Progenitor cell of endocrine pancreas (in vitro differentiated cells): ENCODE data around the gene LINGO3. TPM values are rescaled to one million over a fixed set of nuclear protein-coding genes. Genes with fewer than 3 reads are reported as not detected.

Experiments
- DNase-seq: peaks from one replicate; pipeline ENCODE4 v3.0.0; 2021; ENCODE audit warnings: low spot score; ENCODE audit not compliant: unreplicated experiment
- H3K27ac Mint-ChIP-seq: 2 replicates; pipeline ENCODE4 v1.8.0; 2021; ENCODE audit warnings: mild to moderate bottlenecking, moderate library complexity, mixed read lengths
- H3K27me3 Mint-ChIP-seq: 2 replicates; pipeline ENCODE4 v1.8.0; 2021; ENCODE audit warnings: mixed read lengths
- H3K36me3 Mint-ChIP-seq: 2 replicates; pipeline ENCODE4 v1.8.0; 2022; ENCODE audit warnings: mixed read lengths; ENCODE audit not compliant: insufficient read depth
- H3K4me1 Mint-ChIP-seq: 2 replicates; pipeline ENCODE4 v1.8.0; 2021; ENCODE audit warnings: low read depth, mixed read lengths
- H3K4me3 Mint-ChIP-seq: 2 replicates; pipeline ENCODE4 v1.8.0; 2021; ENCODE audit warnings: low read depth, mild to moderate bottlenecking, moderate library complexity, mixed read lengths
- H3K9me3 Mint-ChIP-seq: 2 replicates; pipeline ENCODE4 v1.8.0; 2021; ENCODE audit warnings: low read depth, mixed read lengths
- total RNA-seq: library from RNA; stranded (reverse); gene quantifications from 2 replicates; pipeline ENCODE4 v1.2.1, GENCODE V29; 2021
- TF ChIP-seq, protein P1 (sequence below): fragments of 200-600 bp; sonication (generic); IDR thresholded peaks from one replicate; pipeline ENCODE4 v1.5.0; 2021; ENCODE audit warnings: antibody characterized with exemption, mild to moderate bottlenecking; ENCODE audit not compliant: unreplicated experiment

The LINGO3 gene
- total RNA-seq, 1 donor from 2014 or later, result 0.17 TPM

GRCh38 chr19:2330632-2331284 is 22.8 kb upstream of the LINGO3 start:
- no peak for DNase-seq
- H3K4me1 Mint-ChIP-seq, result peaks cover 30% of the 10 kb centered on the region
- no peaks in the 10 kb centered on the region for H3K27me3 Mint-ChIP-seq
- H3K27ac Mint-ChIP-seq, result peak overlapping the region; percentile 83
- H3K9me3 Mint-ChIP-seq, result no peaks in the 10 kb centered on the region
- peaks cover 2% of the 10 kb centered on the region for H3K36me3 Mint-ChIP-seq
- TF ChIP-seq, protein P1, sequence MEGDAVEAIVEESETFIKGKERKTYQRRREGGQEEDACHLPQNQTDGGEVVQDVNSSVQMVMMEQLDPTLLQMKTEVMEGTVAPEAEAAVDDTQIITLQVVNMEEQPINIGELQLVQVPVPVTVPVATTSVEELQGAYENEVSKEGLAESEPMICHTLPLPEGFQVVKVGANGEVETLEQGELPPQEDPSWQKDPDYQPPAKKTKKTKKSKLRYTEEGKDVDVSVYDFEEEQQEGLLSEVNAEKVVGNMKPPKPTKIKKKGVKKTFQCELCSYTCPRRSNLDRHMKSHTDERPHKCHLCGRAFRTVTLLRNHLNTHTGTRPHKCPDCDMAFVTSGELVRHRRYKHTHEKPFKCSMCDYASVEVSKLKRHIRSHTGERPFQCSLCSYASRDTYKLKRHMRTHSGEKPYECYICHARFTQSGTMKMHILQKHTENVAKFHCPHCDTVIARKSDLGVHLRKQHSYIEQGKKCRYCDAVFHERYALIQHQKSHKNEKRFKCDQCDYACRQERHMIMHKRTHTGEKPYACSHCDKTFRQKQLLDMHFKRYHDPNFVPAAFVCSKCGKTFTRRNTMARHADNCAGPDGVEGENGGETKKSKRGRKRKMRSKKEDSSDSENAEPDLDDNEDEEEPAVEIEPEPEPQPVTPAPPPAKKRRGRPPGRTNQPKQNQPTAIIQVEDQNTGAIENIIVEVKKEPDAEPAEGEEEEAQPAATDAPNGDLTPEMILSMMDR, result no peak
- peak overlapping the region; percentile 86 for H3K4me3 Mint-ChIP-seq

DNA sequence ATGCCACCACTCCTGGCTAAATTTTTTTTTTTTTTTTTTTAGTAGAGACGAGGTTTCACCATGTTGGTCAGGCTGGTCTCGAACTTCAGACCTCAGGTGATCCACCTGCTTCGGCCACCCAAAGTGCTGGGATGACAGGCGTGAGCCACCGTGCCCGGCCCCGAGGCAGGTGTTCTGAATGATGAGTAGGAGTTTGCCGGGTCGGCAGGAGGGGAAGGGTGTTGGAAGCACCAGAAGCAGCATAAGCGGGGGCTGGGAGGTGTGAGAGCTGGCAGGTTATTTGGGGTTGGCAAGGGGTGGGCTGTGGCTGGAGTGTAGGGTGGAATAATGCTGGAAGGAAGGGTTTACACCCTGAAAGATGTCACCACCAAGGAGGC is 22.3 kb upstream of the LINGO3 start:
- peak overlapping the region; percentile 86 for H3K4me3 Mint-ChIP-seq
- H3K36me3 Mint-ChIP-seq, result no peaks in the 10 kb centered on the region
- H3K9me3 Mint-ChIP-seq, result no peaks in the 10 kb centered on the region
- DNase-seq, result no peak
- peak overlapping the region; percentile 83 for H3K27ac Mint-ChIP-seq
- no peaks in the 10 kb centered on the region for H3K27me3 Mint-ChIP-seq
- TF ChIP-seq, protein P1, result no peak
- peaks cover 30% of the 10 kb centered on the region for H3K4me1 Mint-ChIP-seq

DNA sequence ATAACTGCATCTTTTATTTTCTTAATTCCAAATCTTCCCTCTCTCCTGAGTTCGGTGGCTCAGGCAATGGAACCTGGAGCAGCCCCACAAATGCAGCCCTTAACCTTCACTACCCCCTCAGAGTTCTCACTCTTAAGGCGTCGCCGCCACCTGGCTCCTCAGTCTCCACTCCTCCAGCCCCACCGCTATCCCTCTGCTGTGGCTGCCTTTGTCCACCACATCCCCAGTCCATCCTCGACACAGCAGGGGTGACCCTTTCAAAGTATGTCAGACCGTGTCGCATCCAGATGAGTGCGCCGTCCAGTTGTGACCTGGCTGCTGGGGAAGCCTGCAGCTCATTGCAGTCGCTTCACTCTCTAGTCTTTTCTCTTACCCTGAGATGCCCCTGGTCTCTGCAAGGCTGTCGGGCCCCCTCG is 21.6 kb upstream of the LINGO3 start:
- Mint-ChIP-seq H3K9me3 (no peaks in the 10 kb centered on the region), H3K36me3 (no peaks in the 10 kb centered on the region), H3K4me1 (peaks cover 30% of the 10 kb centered on the region), H3K4me3 (peak overlapping the region; percentile 86), H3K27ac (peak overlapping the region; percentile 95), H3K27me3 (no peaks in the 10 kb centered on the region)
- no peak for DNase-seq
- TF ChIP-seq, protein P1, result no peak

DNA sequence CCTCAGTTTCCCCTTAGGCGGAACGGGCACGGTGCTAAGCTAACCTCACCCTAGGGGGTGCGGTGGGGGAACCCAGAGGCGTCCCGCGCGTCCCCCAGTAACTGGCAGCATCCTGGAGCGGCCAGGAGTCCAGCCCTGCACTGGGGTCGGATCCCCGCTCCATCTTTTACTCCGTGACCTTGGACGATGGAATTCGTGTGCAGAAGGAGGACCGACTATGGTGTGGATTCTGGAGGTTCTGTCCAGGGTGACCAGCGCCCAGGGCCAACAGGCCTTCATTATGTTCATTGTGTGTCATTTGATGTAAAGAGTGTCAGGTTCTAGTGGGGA is 21.2 kb upstream of the LINGO3 start:
- H3K27ac Mint-ChIP-seq, result peak overlapping the region; percentile 95
- H3K4me3 Mint-ChIP-seq, result peak overlapping the region; percentile 86
- H3K36me3 Mint-ChIP-seq, result no peaks in the 10 kb centered on the region
- DNase-seq, result no peak
- peaks cover 30% of the 10 kb centered on the region for H3K4me1 Mint-ChIP-seq
- TF ChIP-seq, protein P1, result no peak
- no peaks in the 10 kb centered on the region for H3K9me3 Mint-ChIP-seq
- no peaks in the 10 kb centered on the region for H3K27me3 Mint-ChIP-seq

DNA sequence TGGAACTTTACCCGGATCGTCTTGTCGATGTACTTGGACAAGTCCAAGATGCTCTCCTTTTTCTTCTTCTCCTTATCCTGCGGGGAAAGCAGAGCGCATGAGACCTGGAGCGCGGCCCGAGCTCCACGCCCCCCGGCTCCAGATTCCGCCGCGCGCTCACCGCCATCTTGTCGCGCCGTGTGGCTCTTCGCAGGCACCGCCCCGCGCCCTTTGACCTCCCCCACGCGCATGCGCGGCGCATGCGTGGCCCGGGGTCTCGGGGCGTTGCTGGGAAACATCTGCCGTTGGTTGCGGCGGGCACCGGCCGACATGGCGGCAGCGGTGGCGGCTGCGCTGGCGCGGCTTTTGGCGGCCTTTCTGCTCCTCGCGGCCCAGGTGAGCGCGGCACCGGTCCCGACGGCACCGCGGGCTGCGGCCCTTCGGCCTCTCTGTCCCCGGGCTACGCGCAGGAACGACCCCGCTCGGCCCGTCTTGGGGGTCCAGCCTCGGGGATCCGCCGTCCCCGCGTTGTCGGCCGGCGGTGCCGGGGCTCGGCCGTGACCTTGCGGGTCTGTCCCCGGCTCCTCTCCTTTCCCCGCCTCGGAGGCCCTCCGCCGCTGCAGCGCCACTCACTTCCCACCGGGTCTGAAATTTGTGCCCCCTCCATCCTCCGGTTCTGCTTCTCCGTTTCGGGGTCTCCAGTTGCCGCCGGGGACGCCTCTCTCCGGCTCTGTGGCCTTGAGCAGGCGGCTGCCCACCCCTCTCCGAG is 20.6 kb upstream of the LINGO3 start, which contains the start of the genes LSM7 and SPPL2B:
LSM7 (minus strand) TSS at position 186 of the 748 bp plus-strand sequence; CDS start at position 166, 20 bp downstream.
SPPL2B (plus strand) TSS at position 284 of the 748 bp plus-strand sequence; CDS start at position 310, 26 bp downstream.
- no peaks in the 10 kb centered on the region for H3K9me3 Mint-ChIP-seq

More for the DNA sequence above, 20.6 kb upstream of the LINGO3 start, which contains the start of the genes LSM7 and SPPL2B:
- Mint-ChIP-seq H3K27ac (peak within 1 kb of the TSS; percentile 98), H3K4me1 (peaks cover 28% of the 10 kb centered on the region), H3K27me3 (no peaks in the 10 kb centered on the region), H3K36me3 (no peaks in the 10 kb centered on the region), H3K4me3 (peak within 1 kb of the TSS; percentile 100)
- TF ChIP-seq, protein P1, result no peak
- peak; percentile 84 for DNase-seq
